ENCODE data around the gene EHMT1.

GRCh38 chr9:137697193-137697592 lies 78.4 kb downstream of the EHMT1 start:
- TF ChIP-seq POLR2AphosphoS5 (IDR thresholded peaks at IDR 0.05; ENCODE audit: low read depth, low read length) (no peak), CTCF (IDR thresholded peaks at IDR 0.05) (no peak)

Data from Panc1 (cell line).